Adrenal gland (tissue), 12 donors: ENCODE measurements around the gene HMGN4. TPM values are rescaled to one million over a fixed set of nuclear protein-coding genes. Genes with fewer than 3 reads are reported as not detected.

Experiments used
- DNase-seq, 7 donors: peaks; one replicate each; pipeline ENCODE4 v3.0.0-alpha.2; 2019 to 2020
- H3K27ac ChIP-seq, 5 donors: fragments of 200-600 bp; sonication (generic) in 4 of 5; 1 replicate in 3 of 5; 2 replicates in 2 of 5; pipeline versions ENCODE4 v1.5.1 to v1.8.0; 2016 to 2020; ENCODE audit warnings: mild to moderate bottlenecking in 1 of 5
- H3K27me3 ChIP-seq: fragments of 200-600 bp; 2 replicates; pipeline ENCODE4 v1.8.0; 2021
- H3K36me3 ChIP-seq, 2 donors: fragments of 200-600 bp; replicated peaks in 1 of 2; 1 replicate in 1 of 2; 2 replicates in 1 of 2; pipeline versions ENCODE4 v1.5.1 to v1.8.0; 2018 to 2022
- H3K4me1 ChIP-seq, 2 donors: fragments of 200-600 bp; replicated peaks in 1 of 2; 1 replicate in 1 of 2; 2 replicates in 1 of 2; pipeline versions ENCODE4 v1.5.1 to v1.8.0; 2018 to 2021
- H3K4me3 ChIP-seq, 4 donors: fragments of 200-600 bp; sonication (generic) in 3 of 4; one replicate each; pipeline ENCODE4 v1.5.1; 2016 to 2018
- H3K9me3 ChIP-seq, 3 donors: fragments of 200-600 bp; sonication (generic) in 1 of 3; replicated peaks in 1 of 3; 1 replicate in 2 of 3; 2 replicates in 1 of 3; pipeline versions ENCODE4 v1.5.1 to v1.8.0; 2016 to 2021
- POLR2A ChIP-seq, 2 donors: fragments of 450-650 bp; IDR thresholded peaks; one replicate each; pipeline ENCODE4 v1.6.1; 2017; ENCODE audit warnings: antibody characterized with exemption in 2 of 2, mild to moderate bottlenecking in 2 of 2, moderate library complexity in 1 of 2
- WGBS, 4 donors: extraction: QIAGEN DNeasy Blood & Tissue Kit in 2 of 4; methylation state at CpG; one replicate each; pipeline versions ENCODE4 v1.1.5 to v1.1.7; 2013 to 2017; 5-methylcytosine and 5-hydroxymethylcytosine counted together
- intact Hi-C, 2 donors: fragments of 100-400 bp; cut with DNase I; formaldehyde crosslinking; loops; one replicate each; pipeline versions ENCODE4 v1.14.1 to v1.15.0; 2022 to 2023
- polyA plus RNA-seq, 3 donors: library from polyadenylated mRNA; stranded (reverse); fragments of 200-250 nt in 2 of 3; fragments of 350-450 nt in 1 of 3; fragmentation: Illumina TruSeq in 1 of 3; extraction: RNeasy Lipid Tissue Mini Kit (QIAGEN cat#74804) in 1 of 3; gene quantifications; one replicate each; pipeline ENCODE4 v1.2.3, GENCODE V29; 2013 to 2014
- total RNA-seq, 9 donors: library from RNA; depleted of rRNA in 4 of 9; stranded (reverse); fragments of >200 nt in 4 of 9; fragments of 120-200 nt in 1 of 9; fragmentation: NEBNext Ultra II Directional in 1 of 9; extraction: Animal tissue kit (Norgen Biotek cat#: 25700) in 1 of 9; gene quantifications; one replicate each; pipeline versions ENCODE4 v1.1.0 to v1.2.4, GENCODE V29; 2013 to 2023
- TF ChIP-seq, protein P1 (sequence below), 6 experiments: fragments of 450-650 bp in 4 of 6; fragments of 200-600 bp in 2 of 6; sonication (generic) in 1 of 6; IDR thresholded peaks; 1 replicate in 5 of 6; 2 replicates in 1 of 6; pipeline versions ENCODE4 v1.5.1 to v1.8.0; 2016 to 2021; ENCODE audit warnings: antibody characterized with exemption in 6 of 6, mild to moderate bottlenecking in 2 of 6, moderate library complexity in 1 of 6
- donor health status: healthy with polysubstance abuse.
- donor health status: Bipolar disorder and iron deficiency.
- donor health status: DM: yes; HTN: yes; CAD: no.
- donor health status: DM: no; HTN: no; CAD: no.
- donor health status: DM: no; HTN: no; CAD: no.
- donor health status: DM: yes; HTN: yes; CAD: no.

HMGN4 gene
- total and polyA plus RNA-seq, 12 donors: 13.9 to 68.9 (median 46.2) TPM

DNA sequence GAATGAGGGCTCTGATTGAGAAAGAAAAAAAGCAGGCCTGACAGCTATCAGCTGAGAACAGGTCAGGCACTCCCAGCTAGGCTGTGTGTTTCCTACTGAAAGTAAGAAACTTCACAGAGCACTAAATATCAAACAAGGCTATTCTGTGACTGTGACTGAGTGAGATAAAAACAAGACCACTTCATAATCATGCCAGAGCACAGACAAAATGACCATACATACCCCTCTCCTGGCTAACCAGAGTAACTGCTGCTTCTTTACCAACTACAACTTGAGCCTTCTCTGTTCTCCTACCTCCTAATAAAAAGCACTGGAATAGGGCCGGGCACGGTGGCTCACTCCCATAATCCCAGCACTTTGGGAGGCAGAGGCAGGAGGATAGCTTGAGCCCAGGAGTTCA lies 44.9 kb upstream of the HMGN4 start:
- no peaks in the 10 kb centered on the region for H3K4me1 ChIP-seq
- TF ChIP-seq, protein P1, sequence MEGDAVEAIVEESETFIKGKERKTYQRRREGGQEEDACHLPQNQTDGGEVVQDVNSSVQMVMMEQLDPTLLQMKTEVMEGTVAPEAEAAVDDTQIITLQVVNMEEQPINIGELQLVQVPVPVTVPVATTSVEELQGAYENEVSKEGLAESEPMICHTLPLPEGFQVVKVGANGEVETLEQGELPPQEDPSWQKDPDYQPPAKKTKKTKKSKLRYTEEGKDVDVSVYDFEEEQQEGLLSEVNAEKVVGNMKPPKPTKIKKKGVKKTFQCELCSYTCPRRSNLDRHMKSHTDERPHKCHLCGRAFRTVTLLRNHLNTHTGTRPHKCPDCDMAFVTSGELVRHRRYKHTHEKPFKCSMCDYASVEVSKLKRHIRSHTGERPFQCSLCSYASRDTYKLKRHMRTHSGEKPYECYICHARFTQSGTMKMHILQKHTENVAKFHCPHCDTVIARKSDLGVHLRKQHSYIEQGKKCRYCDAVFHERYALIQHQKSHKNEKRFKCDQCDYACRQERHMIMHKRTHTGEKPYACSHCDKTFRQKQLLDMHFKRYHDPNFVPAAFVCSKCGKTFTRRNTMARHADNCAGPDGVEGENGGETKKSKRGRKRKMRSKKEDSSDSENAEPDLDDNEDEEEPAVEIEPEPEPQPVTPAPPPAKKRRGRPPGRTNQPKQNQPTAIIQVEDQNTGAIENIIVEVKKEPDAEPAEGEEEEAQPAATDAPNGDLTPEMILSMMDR (IDR thresholded peaks at IDR 0.05): peak in 3 of 6 experiments; percentile 17 to 24 (median 24)
- no peak for TF ChIP-seq POLR2A (IDR thresholded peaks at IDR 0.05)
- intact Hi-C loops: no loop called here
- no peaks in the 10 kb centered on the region for H3K9me3 ChIP-seq
- no peaks in the 10 kb centered on the region for H3K27me3 ChIP-seq
- H3K4me3 ChIP-seq: no peak overlapping the region
- WGBS, 4 donors: 67 to 90% (median 85%) methylated on average over 2 of the region's 2 CpGs
- H3K36me3 ChIP-seq: no peaks in the 10 kb centered on the region
- no peak overlapping the region for H3K27ac ChIP-seq
- no peak for DNase-seq

DNA sequence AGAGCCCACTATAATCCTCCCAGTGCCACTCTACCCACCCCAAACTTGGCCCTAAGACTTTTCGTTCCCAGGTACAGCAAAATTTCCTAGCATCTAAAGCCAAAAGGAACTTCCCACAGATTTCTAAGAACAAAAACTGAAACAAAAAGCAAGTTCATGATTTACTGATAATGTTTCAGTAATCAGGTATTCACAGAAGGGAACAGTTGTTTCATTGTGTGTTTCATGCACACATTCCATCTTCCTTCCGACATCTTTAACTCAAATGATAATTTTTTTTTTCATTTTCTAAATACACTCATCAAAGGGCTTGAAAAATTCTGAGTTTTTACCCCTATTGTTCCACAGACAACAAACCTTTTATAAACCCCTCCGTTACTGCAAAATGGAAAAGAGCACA lies 44.0 kb upstream of the HMGN4 start:
- Histone ChIP-seq H3K27me3 (no peaks in the 10 kb centered on the region), H3K9me3 (no peaks in the 10 kb centered on the region), H3K27ac (no peak overlapping the region), H3K36me3 (no peaks in the 10 kb centered on the region), H3K4me3 (no peak overlapping the region), H3K4me1 (no peaks in the 10 kb centered on the region)
- TF ChIP-seq, protein P1 (IDR thresholded peaks at IDR 0.05): no peak
- TF ChIP-seq POLR2A (IDR thresholded peaks at IDR 0.05): no peak
- no peak for DNase-seq
- intact Hi-C loops: no loop called here
- 81 to 92% (median 87%) methylated on average over 3 of the region's 3 CpGs for WGBS, 4 donors

DNA sequence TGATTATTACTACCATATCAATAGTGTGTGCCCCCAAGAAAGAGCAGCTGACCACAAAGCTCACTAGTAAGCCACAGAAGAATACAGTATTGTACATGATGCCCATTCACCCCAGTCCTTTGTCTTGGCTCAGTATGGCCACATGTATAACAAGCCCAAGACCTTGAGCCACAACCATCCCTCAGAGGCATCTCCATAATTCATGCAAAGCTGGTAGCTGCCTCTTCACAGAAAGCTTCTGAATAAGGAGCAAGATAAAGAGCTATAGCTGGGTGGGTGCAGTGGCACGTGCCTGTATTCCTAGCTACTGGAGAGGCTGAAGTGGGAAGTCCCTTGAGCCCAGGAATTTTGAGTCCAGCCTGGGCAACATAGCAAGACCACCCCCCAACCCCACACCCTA lies 42.9 kb upstream of the HMGN4 start:
- Histone ChIP-seq H3K27ac (no peak overlapping the region), H3K27me3 (no peaks in the 10 kb centered on the region), H3K4me3 (no peak overlapping the region), H3K9me3 (no peaks in the 10 kb centered on the region), H3K4me1 (no peaks in the 10 kb centered on the region), H3K36me3 (no peaks in the 10 kb centered on the region)
- intact Hi-C loops: no loop called here
- DNase-seq: no peak
- WGBS, 4 donors: 55 to 79% (median 60%) methylated on average over 1 of the region's 1 CpG; no CpG with 5 or more reads in 1 of the 4 donors
- TF ChIP-seq, protein P1 (IDR thresholded peaks at IDR 0.05): no peak
- TF ChIP-seq POLR2A (IDR thresholded peaks at IDR 0.05): no peak

DNA sequence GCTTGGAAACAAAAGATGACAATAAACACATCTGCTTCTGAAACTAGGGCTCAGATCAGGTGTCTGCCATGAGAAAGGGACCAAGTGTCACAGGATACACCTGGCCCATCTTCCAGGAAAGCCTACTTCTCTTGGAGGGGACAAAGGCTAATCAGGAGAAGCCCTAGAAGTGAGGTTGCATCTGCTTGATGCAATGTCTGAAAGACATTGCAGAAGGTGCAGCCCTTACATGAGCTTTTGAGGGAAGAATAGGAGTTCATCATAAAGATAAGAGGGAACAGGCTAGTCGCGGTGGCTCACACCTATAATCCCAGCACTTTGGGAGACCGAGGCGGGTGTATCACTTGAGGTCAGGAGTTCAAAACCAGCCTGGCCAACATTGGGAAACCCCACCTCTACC lies 40.6 kb upstream of the HMGN4 start:
- TF ChIP-seq, protein P1 (IDR thresholded peaks at IDR 0.05): no peak
- no peak for TF ChIP-seq POLR2A (IDR thresholded peaks at IDR 0.05)
- H3K9me3 ChIP-seq: no peaks in the 10 kb centered on the region

More for the DNA sequence above, 40.6 kb upstream of the HMGN4 start:
- peaks cover 7 to 10% of the 10 kb centered on the region in 2 donors for H3K4me1 ChIP-seq
- no peak for DNase-seq
- 69 to 95% (median 82%) methylated on average over 4 of the region's 4 CpGs for WGBS, 4 donors
- no peaks in the 10 kb centered on the region for H3K36me3 ChIP-seq
- intact Hi-C loops: no loop called here
- H3K4me3 ChIP-seq: no peak overlapping the region
- H3K27ac ChIP-seq: no peak overlapping the region
- peaks cover 11% of the 10 kb centered on the region for H3K27me3 ChIP-seq
